ENCODE data around the gene P4HA2. TPM values are rescaled to one million over a fixed set of nuclear protein-coding genes. Genes with fewer than 3 reads are reported as not detected.

The P4HA2 gene
- total and polyA plus RNA-seq, 2 experiments from 2014 or later: 5.9 to 8.0 TPM

- TF ChIP-seq ZNF462 (CRISPR knock-in tag; IDR thresholded peaks at IDR 0.05) (no peak), EZH2 (IDR thresholded peaks at IDR 0.05; ENCODE audit: low read depth, unreplicated experiment) (no peak), CREB1 (CRISPR knock-in tag; IDR thresholded peaks at IDR 0.05; ENCODE audit: low read depth) (no peak), ETS1 (IDR thresholded peaks at IDR 0.05) (no peak), JUNB (IDR thresholded peaks at IDR 0.05; ENCODE audit: unreplicated experiment) (no peak), ZNF331 (CRISPR knock-in tag; IDR thresholded peaks at IDR 0.05; ENCODE audit: low read depth) (no peak), ZNF114 (CRISPR knock-in tag; IDR thresholded peaks at IDR 0.05) (no peak)
These were observed 28.5 kb downstream of the P4HA2 start (continued) for GRCh38 chr5:132199116-132199680.

- peaks cover 4% of the 10 kb centered on the region for H3K27me3 Mint-ChIP-seq (ENCODE audit: insufficient read depth, low read depth, poor library complexity)
- Histone ChIP-seq H2AFZ (no peak overlapping the region), H3K9me2 (ENCODE audit: insufficient read depth) (no peaks in the 10 kb centered on the region), H3K27me3 (ENCODE audit: insufficient read depth) (no peaks in the 10 kb centered on the region), H3K4me3 (no peak overlapping the region), H3K79me2 (replicated peaks; ENCODE audit: insufficient read depth) (no peaks in the 10 kb centered on the region), H3F3A (replicated peaks; ENCODE audit: low read depth) (no peaks in the 10 kb centered on the region), H3K36me3 (ENCODE audit: insufficient read depth) (no peaks in the 10 kb centered on the region), H3K4me1 (ENCODE audit: insufficient read depth) (no peaks in the 10 kb centered on the region), H3K4me2 (no peak overlapping the region), H3K27ac (ENCODE audit: low read depth) (no peak overlapping the region), H4K20me1 (replicated peaks; ENCODE audit: insufficient read depth) (no peaks in the 10 kb centered on the region)
- no peaks in the 10 kb centered on the region for H3K36me3 Mint-ChIP-seq (ENCODE audit: low read depth)
- no peaks in the 10 kb centered on the region; the same call in 2 of the 3 replicates for H3K4me1 Mint-ChIP-seq
- H3K4me3 Mint-ChIP-seq: no peak overlapping the region
- no peak for DNase-seq (ENCODE audit: low spot score)
- H3K9me3 Mint-ChIP-seq: no peaks in the 10 kb centered on the region
- ATAC-seq: no peak
- no peak overlapping the region for H3K27ac Mint-ChIP-seq
- TF ChIP-seq CTCF (conservative IDR thresholded peaks at IDR 0.05; ENCODE audit: low read depth in 2 of 2) (no peak), REST (IDR thresholded peaks at IDR 0.05; ENCODE audit: unreplicated experiment) (no peak), EZH2phosphoT487 (IDR thresholded peaks at IDR 0.05; ENCODE audit: unreplicated experiment) (no peak)
These were observed 29.1 kb downstream of the P4HA2 start for GRCh38 chr5:132198571-132198970.

Measured in GM23338 (cell line).